IPS-20b (cell line): ENCODE data around the gene LAMB1.

Experiments
- H3K27ac ChIP-seq: one replicate; pipeline ENCODE4 v1.5.1; 2013; ENCODE audit warnings: low read length
- H3K27me3 ChIP-seq: 2 replicates; pipeline ENCODE4 v1.6.1; 2013; ENCODE audit warnings: mild to moderate bottlenecking, low read length, inconsistent platforms; ENCODE audit not compliant: insufficient read depth
- H3K36me3 ChIP-seq: 2 replicates; pipeline ENCODE4 v1.6.1; 2013; ENCODE audit warnings: low read depth, mild to moderate bottlenecking, inconsistent platforms, low read length, moderate library complexity; ENCODE audit not compliant: insufficient read depth
- H3K4me1 ChIP-seq: 2 replicates; pipeline ENCODE4 v1.6.1; 2013; ENCODE audit warnings: mild to moderate bottlenecking, control low read depth, inconsistent platforms, low read length, moderate library complexity; ENCODE audit not compliant: insufficient read depth
- H3K4me3 ChIP-seq: 2 replicates; pipeline ENCODE4 v1.5.1; 2013; ENCODE audit warnings: mild to moderate bottlenecking, low read length, inconsistent platforms
- H3K9ac ChIP-seq: 2 replicates; pipeline ENCODE4 v1.6.1; 2013; ENCODE audit warnings: low read depth, mild to moderate bottlenecking, inconsistent platforms, low read length, moderate library complexity
- H3K9me3 ChIP-seq: 2 replicates; pipeline ENCODE4 v1.6.1; 2013; ENCODE audit warnings: mild to moderate bottlenecking, low read depth, low read length, inconsistent platforms; ENCODE audit not compliant: insufficient read depth

Gene LAMB1

DNA sequence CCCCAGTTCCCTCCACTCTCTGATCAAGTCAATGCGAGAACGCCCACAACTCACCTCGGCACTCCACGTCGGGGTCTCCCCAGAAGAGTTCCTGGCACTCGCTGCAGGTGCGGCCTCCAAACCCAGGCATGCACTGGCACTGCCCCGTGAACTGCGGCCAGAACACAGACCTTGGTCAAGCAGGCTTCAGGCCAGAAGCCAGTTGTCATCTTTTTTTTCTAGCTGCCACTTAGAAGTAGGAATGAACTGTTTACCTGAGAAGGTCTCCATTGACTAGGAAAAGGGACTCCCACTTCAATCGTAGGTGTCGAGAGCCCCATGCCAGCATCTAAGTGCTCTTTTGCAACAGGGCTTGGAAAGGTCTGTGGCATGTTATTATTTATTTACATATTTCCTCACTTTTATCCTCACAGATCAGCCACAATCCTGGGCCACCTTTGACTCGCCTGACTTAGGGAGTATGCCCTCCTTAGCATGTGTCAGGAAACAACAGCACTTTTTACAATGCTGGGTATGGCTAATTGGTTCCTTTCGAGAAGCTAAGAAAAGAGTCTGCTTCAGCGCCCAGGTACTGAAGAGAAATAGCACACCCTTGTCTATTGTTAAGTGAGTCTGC, 51.7 kb downstream of the LAMB1 start:
- H3K36me3 ChIP-seq = peaks cover 46% of the 10 kb centered on the region
- H3K9me3 ChIP-seq = no peaks in the 10 kb centered on the region
- H3K4me1 ChIP-seq = peaks cover 13% of the 10 kb centered on the region
- H3K27ac ChIP-seq = no peak overlapping the region
- no peak overlapping the region for H3K4me3 ChIP-seq
- no peaks in the 10 kb centered on the region for H3K27me3 ChIP-seq
- no peak overlapping the region for H3K9ac ChIP-seq

DNA sequence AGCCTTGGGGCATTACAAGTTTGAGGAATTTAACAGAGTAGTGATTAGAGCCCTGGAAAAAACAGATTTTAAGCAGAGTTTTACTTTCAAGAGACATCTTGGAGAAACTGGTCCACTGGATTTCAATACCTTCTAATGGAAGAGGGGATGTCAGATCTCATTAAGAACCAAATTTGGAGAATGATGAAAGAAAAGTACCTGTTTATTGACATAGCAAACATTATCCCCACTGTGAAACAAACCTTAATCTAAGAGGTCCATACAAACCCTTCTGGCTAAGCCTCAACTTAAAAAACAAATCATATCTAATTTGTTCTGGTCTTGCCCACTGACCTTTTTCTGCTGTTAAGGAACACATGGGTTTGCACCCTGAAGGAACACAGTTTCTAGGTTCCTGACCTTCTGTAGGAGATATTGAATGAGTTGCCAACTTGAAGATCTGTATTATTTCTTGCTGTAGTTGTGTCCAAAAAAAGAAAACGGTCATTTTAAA, 53.5 kb downstream of the LAMB1 start:
- Histone ChIP-seq H3K36me3 (peaks cover 48% of the 10 kb centered on the region), H3K27ac (no peak overlapping the region), H3K4me1 (peaks cover 13% of the 10 kb centered on the region), H3K27me3 (no peaks in the 10 kb centered on the region), H3K9ac (no peak overlapping the region), H3K9me3 (no peaks in the 10 kb centered on the region), H3K4me3 (no peak overlapping the region)

GRCh38 chr7:107948645-107949442, 54.1 kb downstream of the LAMB1 start:
- Histone ChIP-seq H3K9ac (no peak overlapping the region), H3K27ac (no peak overlapping the region), H3K4me3 (no peak overlapping the region), H3K36me3 (peaks cover 50% of the 10 kb centered on the region), H3K27me3 (no peaks in the 10 kb centered on the region), H3K4me1 (peaks cover 13% of the 10 kb centered on the region), H3K9me3 (no peaks in the 10 kb centered on the region)

DNA sequence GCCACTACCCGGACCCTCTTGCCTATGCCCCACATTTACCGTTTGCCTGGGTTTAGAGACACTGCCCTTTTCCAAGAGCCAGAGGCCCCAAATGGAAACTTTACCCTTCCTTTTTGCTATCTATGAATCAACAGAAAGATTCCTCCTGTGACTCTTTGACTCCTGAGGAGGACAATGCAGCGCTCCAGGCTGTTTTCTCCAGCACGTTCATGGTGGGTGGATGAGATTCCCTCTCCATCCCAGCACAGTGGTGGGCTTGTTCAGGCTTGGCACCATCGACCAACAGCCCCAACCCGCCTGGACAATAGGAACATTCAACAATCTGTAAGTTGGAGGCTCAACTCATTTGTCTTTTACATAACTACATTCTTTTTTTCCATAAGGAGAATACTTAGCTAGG, 56.1 kb downstream of the LAMB1 start:
- no peak overlapping the region for H3K27ac ChIP-seq
- no peaks in the 10 kb centered on the region for H3K9me3 ChIP-seq
- H3K36me3 ChIP-seq = peaks cover 55% of the 10 kb centered on the region
- no peak overlapping the region for H3K9ac ChIP-seq
- H3K27me3 ChIP-seq = no peaks in the 10 kb centered on the region
- H3K4me3 ChIP-seq = no peak overlapping the region
- peaks cover 5% of the 10 kb centered on the region for H3K4me1 ChIP-seq

- Histone ChIP-seq H3K27ac (no peak overlapping the region), H3K27me3 (no peaks in the 10 kb centered on the region), H3K4me1 (0 out of 2 replicates have a peak, but pooled peaks cover under 1% of the 10 kb centered on the region), H3K36me3 (peaks cover 51% of the 10 kb centered on the region), H3K9me3 (no peaks in the 10 kb centered on the region), H3K4me3 (no peak overlapping the region), H3K9ac (no peak overlapping the region)
Measured at GRCh38 chr7:107946451-107946850, 56.5 kb downstream of the LAMB1 start.

DNA sequence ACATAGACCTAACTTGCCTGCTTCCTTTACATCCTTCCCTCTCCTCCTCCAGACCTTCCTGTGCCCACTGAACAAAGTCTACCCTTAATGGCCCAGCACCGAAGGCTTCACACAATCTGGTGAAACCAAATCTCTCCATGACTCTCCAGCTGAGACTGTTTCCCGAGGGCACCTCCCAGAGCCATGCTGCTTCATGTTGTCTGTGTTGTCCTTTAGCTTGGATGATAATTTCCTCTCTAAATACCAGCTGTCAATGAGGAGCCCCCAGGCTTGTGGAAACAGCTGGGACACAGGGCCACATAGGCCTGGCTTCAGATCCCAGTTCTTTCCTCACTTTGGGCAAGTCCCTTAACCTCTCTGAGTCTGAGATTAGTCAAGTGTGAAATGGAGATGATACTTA, 57.6 kb downstream of the LAMB1 start:
- Histone ChIP-seq H3K27me3 (no peaks in the 10 kb centered on the region), H3K27ac (no peak overlapping the region), H3K4me1 (no peaks in the 10 kb centered on the region), H3K4me3 (no peak overlapping the region), H3K9me3 (no peaks in the 10 kb centered on the region), H3K36me3 (peaks cover 51% of the 10 kb centered on the region), H3K9ac (no peak overlapping the region)

GRCh38 chr7:107944411-107945169, 58.4 kb downstream of the LAMB1 start:
- H3K36me3 ChIP-seq = peaks cover 56% of the 10 kb centered on the region
- no peaks in the 10 kb centered on the region for H3K9me3 ChIP-seq
- H3K27ac ChIP-seq = no peak overlapping the region

GRCh38 chr7:107943018-107943417, 59.9 kb downstream of the LAMB1 start:
- Histone ChIP-seq H3K9ac (no peak overlapping the region), H3K4me3 (no peak overlapping the region), H3K27ac (no peak overlapping the region), H3K27me3 (no peaks in the 10 kb centered on the region), H3K4me1 (no peaks in the 10 kb centered on the region), H3K9me3 (no peaks in the 10 kb centered on the region), H3K36me3 (peaks cover 54% of the 10 kb centered on the region)

More at GRCh38 chr7:107944411-107945169, 58.4 kb downstream of the LAMB1 start:
- Histone ChIP-seq H3K27me3 (no peaks in the 10 kb centered on the region), H3K4me1 (no peaks in the 10 kb centered on the region), H3K9ac (no peak overlapping the region), H3K4me3 (no peak overlapping the region)

- H3K27ac ChIP-seq = no peak overlapping the region
- H3K36me3 ChIP-seq = peaks cover 64% of the 10 kb centered on the region
- H3K4me1 ChIP-seq = peaks cover 17% of the 10 kb centered on the region; the same call in 1 of the 2 replicates
- no peaks in the 10 kb centered on the region for H3K9me3 ChIP-seq
- no peaks in the 10 kb centered on the region for H3K27me3 ChIP-seq
- no peak overlapping the region for H3K4me3 ChIP-seq
- H3K9ac ChIP-seq = no peak overlapping the region
Measured at GRCh38 chr7:107940951-107941350, 62.0 kb downstream of the LAMB1 start.

DNA sequence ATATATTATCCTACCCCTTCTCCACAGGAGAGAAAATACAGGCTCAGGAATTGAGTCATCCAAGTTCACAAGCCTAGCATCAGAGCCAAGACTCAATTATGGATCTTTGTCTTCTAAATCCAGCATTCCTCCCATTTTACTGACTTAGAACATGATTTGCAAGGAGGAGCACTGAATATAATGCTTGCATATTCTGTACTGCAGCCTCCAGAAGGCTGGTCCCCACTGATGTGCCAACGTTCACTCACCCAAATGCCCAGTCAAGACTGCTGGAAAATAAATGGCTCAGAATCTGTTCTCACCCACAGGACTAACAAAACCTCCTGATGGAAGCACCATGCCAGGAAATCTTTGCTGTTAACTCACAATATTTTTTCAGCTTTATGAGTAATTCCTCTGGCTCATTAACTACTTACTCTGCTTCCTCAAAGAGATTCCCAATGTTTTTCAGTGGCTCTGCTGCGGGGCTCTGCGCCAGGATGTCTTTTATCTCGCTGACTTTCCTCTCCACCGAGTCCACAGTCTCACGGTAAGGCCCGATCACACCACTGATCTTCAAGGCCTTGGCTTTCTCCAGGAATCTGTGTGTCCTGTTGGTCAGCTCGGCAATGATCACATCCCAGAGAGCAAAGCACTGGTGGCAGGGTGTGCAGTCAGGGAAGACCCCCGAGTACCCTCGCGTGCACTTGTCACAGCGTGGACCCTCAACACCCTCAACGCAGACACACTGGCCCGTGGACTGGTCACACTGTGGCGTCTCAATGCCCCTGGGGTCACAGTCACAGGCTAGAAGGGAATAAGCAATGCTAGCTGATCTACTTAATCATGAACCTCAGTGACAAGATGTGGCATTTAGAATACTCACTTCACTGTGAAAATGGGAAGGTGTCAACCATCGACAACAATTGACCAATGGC, 63.1 kb downstream of the LAMB1 start:
- Histone ChIP-seq H3K27me3 (no peaks in the 10 kb centered on the region), H3K36me3 (peaks cover 58% of the 10 kb centered on the region), H3K27ac (no peak overlapping the region), H3K4me1 (peaks cover 28% of the 10 kb centered on the region), H3K9ac (no peak overlapping the region), H3K9me3 (no peaks in the 10 kb centered on the region), H3K4me3 (no peak overlapping the region)
